SKM-1 treated with dmso at 0.1 percent for 144 hours (cell line): ENCODE measurements around the gene KRTAP19-2.
"Not testable (repeated sequence)": the region's sequence is repeated elsewhere in the genome, so short reads cannot be mapped to it uniquely, and the experiment has no call there.

Source experiments
- DNase-seq: peaks from one replicate; lab custom pipeline; 2025; ENCODE audit not compliant: unreplicated experiment; lab: John Stamatoyannopoulos, UW

Gene KRTAP19-2, protein sequence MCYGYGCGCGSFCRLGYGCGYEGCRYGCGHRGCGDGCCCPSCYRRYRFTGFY

DNA sequence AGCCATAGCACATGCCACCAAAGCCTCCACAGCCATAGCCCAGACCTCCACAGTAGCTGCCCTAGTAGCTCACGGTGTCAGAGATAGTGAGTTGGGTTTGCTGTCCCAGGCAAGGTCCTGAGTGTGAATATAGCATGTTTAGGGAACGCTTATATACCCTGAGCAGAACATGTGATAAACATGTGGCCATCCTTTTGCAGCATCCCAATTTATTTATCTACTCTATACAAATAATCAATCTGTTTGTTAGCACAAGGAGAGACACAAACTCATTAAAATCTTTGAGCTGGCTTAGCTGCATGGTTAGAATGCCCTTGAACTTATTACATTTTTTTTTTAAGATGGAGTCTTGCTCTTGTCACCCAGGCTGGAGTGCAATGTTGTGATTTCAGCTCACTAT lies at the start of gene KRTAP19-2:
Gene KRTAP19-2, minus strand, starts transcription at position 101 of the 400 bp plus-strand sequence. Its CDS starts 88 bp downstream, at position 13.
- no peak for DNase-seq

DNA sequence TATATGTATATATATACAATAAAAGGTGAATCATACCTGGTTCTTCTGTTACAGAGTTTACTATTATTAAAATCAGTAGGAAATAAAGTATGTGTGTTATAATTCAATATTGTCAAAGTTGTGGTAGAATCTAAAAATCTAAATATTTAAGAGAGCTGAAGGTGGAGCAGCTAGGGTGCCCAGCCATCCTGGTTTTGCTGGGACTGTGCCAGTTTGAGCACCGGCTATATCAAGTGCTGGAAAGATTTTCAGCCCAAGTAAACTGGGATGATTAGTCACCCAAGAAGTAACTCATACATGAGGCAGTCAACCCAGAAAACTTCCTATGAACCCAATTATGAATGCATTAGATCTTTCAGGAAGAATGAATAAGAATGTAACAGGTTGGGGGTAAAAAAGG lies 31.6 kb upstream of the KRTAP19-2 start:
- DNase-seq: no peak

DNA sequence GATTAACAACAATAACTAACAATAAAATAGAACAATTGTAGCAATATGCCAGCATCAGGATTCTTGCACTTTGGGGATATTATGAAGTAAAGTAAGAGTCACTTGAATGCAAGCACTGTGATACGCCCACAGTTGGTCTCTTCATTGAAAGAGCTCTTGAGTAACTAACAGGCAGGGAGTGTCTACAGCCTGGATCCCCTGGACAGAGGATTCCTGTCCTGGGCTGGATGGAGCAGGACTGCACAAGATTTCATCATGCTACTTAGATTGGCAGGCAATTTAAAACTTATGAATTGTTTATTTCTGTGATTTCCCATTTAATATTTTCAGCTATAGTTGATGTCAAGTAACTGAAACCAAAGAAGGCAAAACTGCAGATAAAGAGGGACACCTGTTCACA lies 28.4 kb upstream of the KRTAP19-2 start:
- DNase-seq: no peak

DNA sequence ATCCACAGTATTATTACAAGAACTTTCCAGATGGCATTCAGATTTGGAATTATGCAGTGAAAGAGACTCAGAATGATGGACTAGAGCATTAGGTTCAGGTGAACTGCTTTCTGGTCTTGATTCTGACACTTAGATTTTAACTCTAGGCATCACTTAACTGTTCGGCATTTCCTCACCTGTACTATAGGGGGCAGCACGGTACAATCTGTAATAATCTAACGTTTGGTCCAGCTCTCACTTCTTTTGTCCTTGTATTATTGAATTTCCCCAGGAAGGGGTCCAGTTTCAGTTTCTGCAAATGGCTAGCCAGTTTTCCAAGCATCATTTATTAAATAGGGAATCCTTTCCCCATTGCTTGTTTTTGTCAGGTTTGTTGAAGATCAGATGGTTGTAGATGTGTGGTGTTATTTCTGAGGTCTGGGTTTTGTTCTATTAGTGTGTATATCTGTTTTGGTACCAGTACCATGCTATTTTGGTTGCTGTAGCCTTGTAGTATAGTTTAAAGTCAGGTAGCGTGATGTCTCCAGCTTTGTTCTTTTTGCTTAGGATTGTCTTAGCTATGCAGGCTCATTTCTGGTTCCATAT lies 18.5 kb upstream of the KRTAP19-2 start:
- DNase-seq: not testable (repeated sequence)

DNA sequence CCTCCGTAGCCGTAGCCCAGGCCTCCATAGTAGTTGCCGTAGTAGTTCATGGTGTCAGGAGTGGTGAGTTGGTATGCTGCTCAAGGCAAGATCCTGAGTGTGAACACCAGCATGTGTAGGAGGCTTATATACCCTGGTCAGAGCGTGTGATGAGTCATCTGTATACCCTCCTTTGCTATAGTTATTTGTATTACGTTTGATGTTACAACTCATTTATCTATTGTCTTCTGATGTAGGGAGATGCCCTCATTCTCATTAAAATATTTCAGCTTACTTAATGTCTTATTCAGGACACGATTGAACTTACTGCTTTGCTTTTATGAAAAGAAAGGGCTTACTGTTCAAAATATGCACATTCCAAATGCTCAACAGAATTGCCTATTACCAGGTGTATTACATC lies 14.8 kb upstream of the KRTAP19-2 start, which contains the start of gene KRTAP19-5:
Gene KRTAP19-5, minus strand, starts transcription at position 101 of the 400 bp plus-strand sequence. Its CDS starts 51 bp downstream, at position 50.
- no peak for DNase-seq

DNA sequence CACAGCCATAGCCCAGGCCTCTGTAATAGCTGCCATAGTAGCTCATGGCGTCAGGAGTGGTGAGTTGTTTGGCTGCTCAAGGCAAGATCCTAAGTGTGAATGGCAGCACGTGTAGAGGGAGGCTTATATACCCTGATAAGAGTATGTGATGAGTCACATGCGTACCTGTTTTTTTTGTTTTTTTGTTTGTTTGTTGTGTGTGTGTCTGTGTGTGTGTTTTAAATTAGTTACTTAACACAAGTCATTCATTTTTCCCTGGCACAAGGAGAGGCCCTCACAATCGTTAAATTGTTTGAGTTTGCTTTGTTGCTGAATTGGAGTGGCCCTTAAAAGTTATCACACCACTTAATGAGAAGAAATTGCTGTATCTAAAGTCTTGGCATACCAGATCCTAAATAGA lies 9.8 kb upstream of the KRTAP19-2 start, which contains the start of gene KRTAP19-4:
Gene KRTAP19-4, minus strand, starts transcription at position 101 of the 400 bp plus-strand sequence. Its CDS starts 55 bp downstream, at position 46.
- DNase-seq: no peak

DNA sequence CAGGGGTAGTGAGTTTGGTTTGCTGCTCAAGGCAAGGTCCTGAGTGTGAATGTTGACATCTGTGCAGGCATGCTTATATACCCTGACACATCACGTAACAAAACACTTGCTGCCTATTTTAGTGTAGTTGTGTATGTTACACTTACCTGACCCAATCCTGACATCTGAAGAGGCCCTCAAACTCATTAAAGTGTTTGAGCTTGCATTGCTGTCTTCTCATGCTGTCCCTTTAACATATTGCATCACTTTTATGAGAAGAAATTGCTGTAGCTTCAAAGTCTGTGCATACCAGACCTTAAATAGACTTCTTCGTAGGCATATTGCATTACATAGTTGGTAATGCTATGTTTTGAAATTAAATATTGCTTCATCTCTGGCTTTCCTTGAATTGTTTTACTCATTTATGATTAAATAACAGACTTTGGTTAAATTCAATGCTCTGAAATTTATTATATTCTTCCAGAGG lies 4.8 kb upstream of the KRTAP19-2 start, which contains the start of gene KRTAP19-3:
Gene KRTAP19-3, minus strand, starts transcription at position 51 of the 466 bp plus-strand sequence. CDS start 56 bp downstream, outside the sequence.
- no peak for DNase-seq

DNA sequence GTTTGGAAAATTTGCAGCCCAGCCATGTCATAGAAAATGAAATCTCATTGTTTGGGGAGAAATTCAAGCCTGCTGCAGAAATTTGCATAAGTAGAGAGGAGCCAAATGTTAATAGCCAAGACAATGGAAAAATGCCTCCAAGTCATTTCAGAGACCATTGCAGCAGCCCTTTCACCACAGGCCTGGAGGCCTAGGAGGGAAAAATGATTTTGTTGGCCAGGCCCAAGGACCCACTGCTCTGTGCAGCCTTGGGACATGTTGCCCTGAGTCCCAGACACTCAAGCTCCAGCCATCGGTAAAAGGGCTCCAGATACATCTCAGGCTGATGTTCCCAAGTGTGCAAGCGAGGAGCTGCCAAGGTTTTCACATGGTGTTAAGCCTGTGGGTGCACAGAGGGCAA lies 1.1 kb downstream of the KRTAP19-2 start:
- DNase-seq: no peak

DNA sequence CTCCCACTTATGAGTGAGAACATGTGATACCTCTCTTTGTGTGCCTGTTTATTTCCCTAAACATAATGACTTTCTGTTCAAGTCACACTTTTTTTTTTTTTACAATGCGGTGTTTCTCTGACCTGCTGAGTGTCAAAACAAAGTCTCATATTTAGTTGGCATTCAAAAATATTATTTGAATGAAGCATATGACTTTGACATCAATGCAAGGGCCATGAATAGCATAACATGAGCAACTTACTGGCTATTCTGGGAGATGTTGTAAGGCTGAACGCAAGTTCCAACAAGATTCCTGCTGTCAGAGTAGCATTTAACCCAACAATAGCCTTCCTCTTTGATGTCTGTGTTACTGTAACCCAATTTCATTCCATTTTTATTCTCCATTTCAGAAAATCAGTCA lies 5.1 kb downstream of the KRTAP19-2 start:
- DNase-seq: no peak

DNA sequence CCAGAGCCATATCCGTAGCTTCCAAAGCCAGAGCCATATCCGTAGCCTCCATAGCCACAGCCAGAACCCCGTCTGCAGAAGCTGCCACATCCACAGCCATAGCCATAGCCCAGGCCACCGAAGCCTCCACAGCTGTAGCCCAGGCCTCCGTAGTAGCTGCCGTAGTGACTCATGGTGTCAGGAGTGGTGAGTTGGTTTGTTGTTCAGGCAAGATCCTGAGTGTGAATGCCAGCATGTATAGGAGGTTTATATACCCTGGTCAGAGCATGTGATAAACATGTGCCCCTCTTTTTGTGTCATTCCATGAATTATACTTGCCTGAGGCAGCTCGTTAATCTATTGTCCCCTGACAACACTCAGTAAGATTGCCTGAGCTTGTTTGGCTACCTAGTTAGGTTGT lies 7.1 kb downstream of the KRTAP19-2 start, which contains the start of gene KRTAP19-1:
Gene KRTAP19-1, minus strand, starts transcription at position 223 of the 400 bp plus-strand sequence. Its CDS starts 50 bp downstream, at position 173.
- no peak for DNase-seq

DNA sequence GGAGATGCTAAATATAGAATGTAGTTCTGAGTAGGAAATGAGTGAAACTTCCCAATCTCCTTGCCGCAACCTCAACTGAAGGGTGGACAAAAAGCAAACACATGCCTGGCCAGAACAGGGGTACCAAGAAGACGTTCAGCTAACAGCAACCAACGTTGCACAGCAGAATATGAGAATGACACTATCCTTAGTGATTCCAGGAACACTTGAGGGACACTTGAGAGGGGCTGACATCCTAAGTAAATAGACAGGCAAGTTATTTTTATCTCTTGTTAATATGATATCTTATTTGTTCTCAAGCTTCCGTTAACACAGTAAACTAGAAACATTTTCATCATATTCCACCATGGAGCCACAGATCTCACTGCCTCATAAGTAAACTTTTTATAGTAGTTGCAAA lies 8.0 kb downstream of the KRTAP19-2 start:
- DNase-seq: no peak

DNA sequence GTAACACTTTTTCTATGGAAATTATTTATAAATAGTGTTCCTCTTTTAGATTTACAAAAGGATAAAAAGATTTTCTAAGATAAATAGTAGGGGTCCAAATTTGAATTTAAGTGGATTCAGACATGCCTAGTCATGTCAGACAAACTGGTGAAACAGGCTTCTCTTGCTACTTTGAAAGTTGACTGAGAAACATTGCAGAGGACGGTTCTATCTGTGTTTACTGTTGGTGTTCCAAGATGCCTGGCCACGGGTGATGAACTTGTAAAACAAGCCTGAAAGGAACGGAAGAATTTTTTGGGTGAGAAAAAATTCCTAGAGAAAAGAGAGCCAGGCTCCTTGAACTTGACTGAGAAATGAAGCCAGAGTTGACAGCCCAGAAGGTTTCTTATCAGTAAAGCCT lies 9.2 kb downstream of the KRTAP19-2 start:
- DNase-seq: no peak

DNA sequence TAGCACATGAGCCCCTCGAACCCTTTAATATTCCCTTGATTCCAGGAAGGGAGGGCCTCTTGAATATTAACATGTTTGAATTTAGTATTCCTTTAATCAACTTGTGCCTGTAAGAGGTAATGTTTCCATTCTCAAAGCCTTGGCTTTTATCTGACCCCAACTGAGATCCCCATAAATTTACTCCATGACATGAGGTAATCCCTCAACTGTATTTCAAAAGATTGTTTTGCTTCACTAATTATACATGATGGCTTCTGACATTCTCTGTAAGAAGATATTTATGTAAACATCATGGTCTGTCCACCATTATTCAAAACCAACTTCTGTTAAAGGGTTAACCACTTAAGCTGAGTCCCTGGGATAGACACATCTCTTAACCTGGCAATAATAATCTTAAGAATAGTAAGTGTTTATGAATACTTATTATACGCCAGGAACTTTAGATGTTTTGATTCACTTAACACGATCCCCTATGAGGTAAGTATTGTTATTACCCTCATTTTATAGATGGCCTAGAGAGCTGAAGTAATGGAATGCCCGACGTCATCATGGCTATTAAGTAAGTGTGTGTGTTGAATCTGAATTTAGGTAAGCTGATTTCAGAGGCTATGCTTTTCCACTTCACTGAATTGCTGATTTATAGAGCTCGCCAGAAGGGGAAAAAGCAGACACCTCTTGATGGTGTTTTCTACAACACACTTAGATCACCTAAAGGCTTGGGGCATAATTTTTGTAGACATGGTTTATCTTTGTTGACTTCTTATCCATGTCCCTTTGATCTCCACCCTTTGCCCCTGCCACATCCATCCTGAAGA lies 18.1 kb downstream of the KRTAP19-2 start:
- DNase-seq: no peak

DNA sequence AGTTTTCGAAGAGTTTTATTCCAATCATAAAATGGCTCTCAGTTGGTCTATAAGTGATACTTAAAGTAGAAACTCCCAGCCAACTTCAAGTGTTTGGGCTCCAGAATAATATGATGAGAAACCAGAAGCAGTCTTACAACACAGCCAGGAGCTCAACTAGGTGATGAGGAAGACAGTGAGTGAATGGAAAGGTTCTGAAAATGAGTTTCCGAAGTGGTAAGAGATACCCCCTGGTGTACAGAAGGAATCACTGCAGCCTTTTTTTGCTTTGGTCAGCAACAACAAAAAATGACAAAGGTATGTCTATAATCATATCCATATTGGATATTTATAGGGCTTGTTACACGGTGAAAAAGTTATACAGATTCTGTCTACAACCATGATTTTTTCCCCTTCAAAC lies 23.5 kb downstream of the KRTAP19-2 start:
- DNase-seq: peak; percentile 48

DNA sequence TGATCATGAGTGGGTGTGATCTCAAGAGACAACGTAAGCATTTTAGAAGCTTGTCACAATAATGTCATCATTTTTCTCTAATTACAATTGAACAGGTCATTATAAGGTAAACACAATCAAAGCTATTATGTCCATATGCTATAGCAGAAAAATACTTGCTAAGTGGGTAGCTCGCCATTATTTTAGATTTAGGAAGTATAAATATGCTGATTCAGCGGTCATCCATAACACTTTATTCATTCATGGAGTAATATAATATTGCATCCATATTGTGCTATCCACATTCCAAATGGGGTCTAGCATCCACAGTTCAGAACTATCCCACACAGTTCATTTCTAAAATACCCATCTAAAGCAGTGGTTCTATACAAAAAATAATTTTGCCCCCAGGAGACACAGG lies 38.7 kb downstream of the KRTAP19-2 start:
- DNase-seq: no peak

DNA sequence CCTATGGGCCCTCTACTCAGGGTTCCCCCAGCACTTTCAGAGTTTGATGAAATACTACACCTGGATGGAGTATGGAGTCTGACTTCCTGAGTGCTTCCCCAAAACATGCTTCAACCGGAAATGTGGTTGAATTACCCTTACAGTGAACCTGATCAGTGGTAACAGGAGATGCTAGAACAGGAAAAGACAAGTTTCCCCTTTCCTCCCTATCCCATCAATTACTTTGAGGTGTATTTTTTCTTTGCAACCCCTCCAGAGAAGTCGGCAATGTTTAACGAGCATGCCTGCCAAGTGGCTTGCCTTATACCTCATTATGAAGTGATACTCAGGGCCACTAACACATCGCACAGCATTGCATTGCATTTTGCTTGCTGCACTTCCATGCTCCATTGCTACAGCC lies 40.2 kb downstream of the KRTAP19-2 start:
- DNase-seq: peak; percentile 9

DNA sequence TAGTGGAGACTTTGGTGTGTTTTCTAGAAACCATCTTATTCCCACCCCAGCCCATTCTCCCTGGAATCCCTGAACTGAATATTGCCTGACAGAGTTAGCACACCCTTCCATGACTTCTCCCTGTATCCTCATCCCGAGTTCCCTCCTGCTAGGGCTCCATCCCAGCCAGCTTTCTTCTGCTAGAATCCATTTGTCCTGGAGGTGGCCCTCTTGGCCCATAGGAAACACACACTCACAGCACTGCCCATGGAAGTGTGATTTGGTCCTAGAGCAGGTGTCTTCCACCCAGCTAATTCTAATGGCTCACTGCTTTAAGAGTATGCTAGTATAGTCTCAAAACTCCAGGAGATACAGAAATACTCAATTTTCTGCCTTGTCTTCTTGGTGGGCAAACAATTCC lies 43.0 kb downstream of the KRTAP19-2 start:
- DNase-seq: no peak

DNA sequence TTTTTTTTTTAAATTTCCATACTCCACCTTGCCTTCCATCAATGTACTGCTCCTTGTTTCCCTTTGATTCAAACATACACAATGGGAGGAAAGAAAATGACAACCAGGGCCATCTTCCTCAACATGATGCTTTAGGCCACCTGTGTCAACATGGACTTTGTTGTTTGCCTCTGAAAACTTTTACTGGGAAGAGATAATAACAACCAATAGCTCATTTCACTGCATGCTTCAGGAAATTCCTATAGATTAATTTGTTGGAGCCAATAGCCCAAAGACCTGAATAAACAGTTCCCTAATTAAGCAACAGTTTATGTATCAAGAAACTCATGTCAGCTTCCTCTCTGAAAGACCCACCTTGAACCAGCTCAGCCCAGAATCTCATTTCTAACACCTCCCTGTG lies 44.0 kb downstream of the KRTAP19-2 start:
- no peak for DNase-seq

DNA sequence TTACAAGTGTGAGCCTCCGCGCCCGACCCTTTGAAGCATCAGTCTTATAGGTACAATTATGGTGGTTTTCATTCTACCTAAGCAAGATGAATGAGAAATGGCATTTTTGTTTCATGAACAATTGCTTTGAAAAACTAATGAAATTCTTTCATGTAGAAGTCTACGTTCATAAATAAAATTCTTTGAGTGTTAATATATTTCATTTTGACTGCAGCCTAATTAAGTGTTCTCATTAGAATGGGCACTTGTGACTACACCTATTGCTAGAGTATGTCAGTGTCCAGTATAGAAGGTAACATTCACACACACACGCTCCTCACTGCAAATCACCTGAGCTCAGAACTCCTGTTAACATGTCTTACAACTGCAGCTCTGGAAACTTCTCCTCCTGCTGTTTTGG lies 47.3 kb downstream of the KRTAP19-2 start, which contains the start of gene KRTAP15-1:
Gene KRTAP15-1, plus strand, starts transcription at position 301 of the 400 bp plus-strand sequence. Its CDS starts 53 bp downstream, at position 354.
- DNase-seq: no peak
